AG08395 (cell line): ENCODE results near the gene ZNF385B.

ENCODE experiments used
- DNase-seq: peaks from one replicate; pipeline ENCODE4 v3.0.0; 2012; ENCODE audit warnings: mixed read lengths, low spot score

ZNF385B gene

GRCh38 chr2:179588486-179589145, 272.8 kb downstream of the ZNF385B start:
- no peak for DNase-seq

GRCh38 chr2:179584760-179585159, 276.7 kb downstream of the ZNF385B start:
- no peak for DNase-seq

DNA sequence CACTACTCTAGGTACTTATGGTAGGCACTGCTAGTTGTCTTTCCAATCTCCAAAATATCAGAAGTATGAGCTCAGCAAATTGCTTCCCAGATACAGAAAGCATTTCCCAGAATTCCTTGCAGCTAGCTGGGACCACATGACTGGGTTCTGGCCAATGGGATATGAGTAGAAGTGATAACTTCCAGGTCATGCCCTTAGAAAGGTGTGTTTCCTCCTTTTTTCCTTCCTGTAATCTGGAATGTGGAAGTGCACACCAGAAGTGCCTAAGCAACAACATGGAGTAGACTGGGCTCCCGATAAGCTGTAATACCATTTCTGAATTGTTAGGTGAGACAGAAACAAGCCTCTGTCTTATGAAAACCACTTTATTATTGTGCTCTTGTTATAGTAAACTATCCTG, 279.8 kb downstream of the ZNF385B start:
- DNase-seq: no peak

GRCh38 chr2:179580378-179581146, 280.9 kb downstream of the ZNF385B start:
- DNase-seq: no peak

DNA sequence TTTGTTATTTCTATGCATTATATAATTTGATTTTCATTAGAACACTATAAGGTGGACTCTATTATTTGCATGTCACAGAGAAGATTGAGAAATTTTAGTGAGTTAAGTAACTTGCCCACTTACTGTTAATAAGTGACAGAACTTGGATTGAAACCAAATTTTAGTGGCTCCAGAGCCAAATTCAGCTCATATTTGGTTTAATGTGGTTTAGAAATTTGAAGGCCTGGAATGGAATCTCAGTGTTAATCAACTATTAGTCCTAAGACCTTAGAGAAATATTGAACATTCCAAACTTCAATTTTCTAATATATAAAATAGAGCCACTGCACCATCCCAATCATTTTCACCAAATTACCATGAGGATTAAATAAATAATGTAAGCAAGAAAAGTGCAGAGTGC, 281.6 kb downstream of the ZNF385B start:
- DNase-seq: no peak

GRCh38 chr2:179578171-179578916, 283.1 kb downstream of the ZNF385B start:
- no peak for DNase-seq

DNA sequence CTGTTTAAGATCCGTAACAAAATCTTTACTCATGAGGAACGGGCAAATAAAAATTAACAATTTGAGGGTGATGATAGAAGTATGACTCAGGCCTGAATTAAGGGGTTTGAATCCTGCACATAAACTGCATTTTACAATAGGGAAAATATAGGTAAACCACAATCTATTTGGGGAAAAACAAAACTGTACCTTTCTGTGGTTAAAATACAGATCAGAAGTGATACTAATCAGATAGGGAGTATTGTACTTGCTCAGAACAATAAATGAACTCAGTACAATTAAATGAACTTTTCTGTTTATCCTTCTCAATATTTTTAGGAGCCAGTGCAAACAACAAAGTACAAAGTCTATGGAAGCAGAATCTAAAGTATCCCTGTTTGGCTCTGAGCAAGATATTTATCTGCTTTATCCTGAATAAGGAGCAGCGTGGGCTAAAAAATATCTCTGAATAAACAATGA, 287.3 kb downstream of the ZNF385B start:
- DNase-seq: no peak

DNA sequence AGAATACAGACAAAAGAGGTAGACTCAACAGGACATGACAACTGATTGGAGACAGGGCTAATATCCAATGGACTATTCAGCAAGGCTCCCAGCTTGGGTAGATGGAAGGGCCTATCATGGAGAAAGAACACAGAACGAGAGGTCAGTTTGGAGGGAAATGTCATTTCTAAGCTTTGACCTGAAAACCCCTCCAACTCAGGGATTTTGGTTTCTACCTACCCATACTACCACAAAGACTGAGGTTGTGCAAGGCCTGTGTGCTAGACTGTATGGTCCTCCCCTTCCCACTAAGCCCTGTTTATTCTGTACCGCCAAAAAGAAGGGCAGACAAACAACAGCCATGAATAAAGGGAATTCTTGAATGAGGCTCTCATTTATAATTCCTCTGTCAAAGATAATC, 288.9 kb downstream of the ZNF385B start:
- no peak for DNase-seq

DNA sequence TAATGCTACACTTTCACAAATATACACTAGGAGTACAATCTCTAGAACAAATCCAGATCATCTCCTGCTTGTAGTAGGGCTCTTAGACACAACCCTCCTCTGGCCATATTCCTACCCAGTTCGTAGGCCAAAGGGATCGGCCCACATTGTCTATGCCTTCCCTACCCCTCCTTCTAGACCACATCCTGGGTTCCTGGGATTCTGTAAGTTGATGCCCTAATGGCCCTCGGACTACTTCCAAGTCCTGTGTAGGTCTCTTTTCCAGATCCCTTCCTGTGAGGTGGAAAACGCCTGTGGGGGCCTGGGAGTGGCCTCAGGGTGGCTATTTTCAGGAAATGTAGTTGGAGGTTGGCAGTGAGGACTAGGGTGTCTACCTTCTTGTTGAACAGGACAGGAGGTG, 289.7 kb downstream of the ZNF385B start:
- DNase-seq: no peak

- no peak for DNase-seq
Measured at GRCh38 chr2:179571252-179571651, 290.2 kb downstream of the ZNF385B start.

DNA sequence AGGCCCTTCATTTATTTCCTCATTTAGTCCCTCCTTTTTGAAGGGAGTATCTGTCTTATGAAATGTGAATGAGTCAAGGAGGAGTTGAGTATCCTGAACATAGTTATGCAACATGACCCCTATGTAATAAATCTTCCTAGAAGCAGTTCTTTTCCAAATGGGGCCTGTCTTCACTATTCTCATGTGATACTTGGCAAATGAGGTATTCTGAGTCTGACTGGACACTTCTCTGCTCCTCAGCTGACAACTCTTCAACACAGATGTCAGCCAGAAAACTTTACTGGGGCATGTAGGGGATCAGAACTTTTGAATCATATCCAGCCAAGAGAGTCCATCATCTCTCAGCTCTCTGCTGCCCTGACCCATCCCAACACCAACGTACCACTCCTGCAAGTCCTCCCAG, 291.6 kb downstream of the ZNF385B start:
- peak; percentile 42 for DNase-seq

DNA sequence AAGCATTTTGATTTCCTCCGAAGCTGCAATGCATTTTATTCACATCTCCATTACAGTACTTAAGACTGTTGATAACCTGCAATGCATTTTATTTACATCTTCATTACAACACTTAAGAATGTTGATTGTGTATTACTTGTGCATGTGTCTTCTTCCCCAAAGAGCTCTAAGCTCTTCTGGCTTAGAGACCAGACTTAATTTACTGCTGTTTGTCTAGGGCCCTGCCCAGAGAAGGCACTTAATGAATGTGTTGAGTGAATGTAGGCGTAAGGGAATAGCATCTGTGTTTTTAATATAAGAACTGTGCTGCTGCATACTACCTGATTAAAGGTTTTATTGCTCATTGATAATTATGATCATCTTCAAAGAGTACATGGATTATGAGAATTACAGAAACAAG, 295.6 kb downstream of the ZNF385B start:
- DNase-seq: no peak

DNA sequence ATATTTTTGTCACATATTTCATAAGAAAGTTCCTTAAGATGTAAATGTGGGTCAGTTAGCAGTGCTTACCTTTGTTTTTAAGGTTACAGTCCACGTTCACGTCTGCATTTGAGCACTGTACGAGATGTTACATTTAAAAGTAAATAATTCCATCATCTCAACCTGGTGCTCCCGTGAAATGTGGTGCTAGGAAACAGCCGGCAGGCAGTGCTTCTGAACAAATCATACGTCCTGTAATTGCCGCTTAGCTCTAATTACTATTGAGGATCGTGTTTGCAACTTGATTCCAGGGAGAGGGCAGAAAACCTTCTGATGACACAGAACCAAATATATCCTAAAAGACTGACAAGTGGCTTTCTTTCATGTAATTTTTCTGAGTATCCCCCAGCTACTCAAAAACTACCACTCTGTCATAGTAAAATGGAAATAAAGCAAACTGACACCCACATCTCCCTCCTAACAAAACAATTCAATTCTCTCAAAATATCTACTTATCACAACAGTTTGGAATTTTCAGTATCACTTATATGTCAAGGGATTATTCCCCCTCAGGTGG, 299.0 kb downstream of the ZNF385B start:
- no peak for DNase-seq

DNA sequence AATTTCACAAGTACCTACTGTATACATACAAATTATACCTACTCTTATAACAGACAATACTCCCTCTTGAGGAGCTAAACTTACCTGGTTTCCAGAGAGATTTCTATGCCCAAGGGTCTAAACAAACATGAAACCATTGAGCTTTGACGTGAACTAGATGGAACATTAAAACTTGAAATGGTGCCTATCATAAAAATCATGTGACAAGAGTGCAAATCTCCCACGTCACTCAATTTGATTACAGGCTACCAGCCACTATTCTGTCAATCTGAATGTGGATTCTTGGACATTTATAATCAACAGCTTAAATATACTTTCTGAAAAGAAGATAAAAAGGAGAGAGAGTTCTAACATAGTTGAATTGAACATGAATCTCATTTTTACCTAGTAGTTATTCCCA, 299.7 kb downstream of the ZNF385B start:
- DNase-seq: no peak

GRCh38 chr2:179560257-179560735, 301.1 kb downstream of the ZNF385B start:
- DNase-seq: no peak

GRCh38 chr2:179559108-179559806, 302.2 kb downstream of the ZNF385B start:
- no peak for DNase-seq

- DNase-seq: no peak
Measured at GRCh38 chr2:179558010-179558934, 303.1 kb downstream of the ZNF385B start.

- DNase-seq: no peak
Measured at GRCh38 chr2:179556425-179556824, 305.0 kb downstream of the ZNF385B start.

GRCh38 chr2:179555691-179556283, 305.6 kb downstream of the ZNF385B start:
- no peak for DNase-seq
